NCI-H1048 (cell line): Measurements from ENCODE around the gene TLE3.
"Not testable (repeated sequence)": the region's sequence is repeated elsewhere in the genome, so short reads cannot be mapped to it uniquely, and the experiment has no call there.

ENCODE experiments used
- DNase-seq: peaks from one replicate; lab custom pipeline; 2025; lab: John Stamatoyannopoulos, UW

The TLE3 gene

GRCh38 chr15:70097321-70098152 is at the start of gene TLE3:
TLE3 (minus strand) TSS chr15:70097917; CDS start chr15:70096798, 1,119 bp downstream.
- peak; percentile 92 for DNase-seq

GRCh38 chr15:70147178-70147760 is 49.6 kb upstream of the TLE3 start:
- no peak for DNase-seq

GRCh38 chr15:70146771-70147170 is 49.1 kb upstream of the TLE3 start:
- no peak for DNase-seq

- no peak for DNase-seq
Measured at GRCh38 chr15:70146162-70146561, 48.4 kb upstream of the TLE3 start.

GRCh38 chr15:70145261-70145660 is 47.5 kb upstream of the TLE3 start:
- no peak for DNase-seq

GRCh38 chr15:70142322-70143191 is 44.8 kb upstream of the TLE3 start:
- no peak for DNase-seq

GRCh38 chr15:70142072-70142321 is 44.3 kb upstream of the TLE3 start:
- no peak for DNase-seq

- no peak for DNase-seq
Measured at GRCh38 chr15:70141376-70142071, 43.8 kb upstream of the TLE3 start.

GRCh38 chr15:70140543-70141375 is 43.0 kb upstream of the TLE3 start:
- no peak for DNase-seq

- no peak for DNase-seq
Measured at GRCh38 chr15:70140025-70140542, 42.4 kb upstream of the TLE3 start.

- no peak for DNase-seq
Measured at GRCh38 chr15:70137967-70138366, 40.2 kb upstream of the TLE3 start.

GRCh38 chr15:70137021-70137420 is 39.3 kb upstream of the TLE3 start:
- DNase-seq: not testable (repeated sequence)

- DNase-seq: no peak
Measured at GRCh38 chr15:70133781-70134421, 36.2 kb upstream of the TLE3 start.

- DNase-seq: no peak
Measured at GRCh38 chr15:70133296-70133695, 35.6 kb upstream of the TLE3 start.

- no peak for DNase-seq
Measured at GRCh38 chr15:70132571-70132970, 34.9 kb upstream of the TLE3 start.

GRCh38 chr15:70132139-70132538 is 34.4 kb upstream of the TLE3 start:
- DNase-seq: no peak

GRCh38 chr15:70128414-70129140 is 30.9 kb upstream of the TLE3 start:
- no peak for DNase-seq

GRCh38 chr15:70127770-70128413 is 30.2 kb upstream of the TLE3 start:
- no peak for DNase-seq

GRCh38 chr15:70127288-70127746 is 29.6 kb upstream of the TLE3 start:
- peak; percentile 84 for DNase-seq
